HepG2 (cell line): ENCODE data around the gene LUC7L.

Experiments
- ATF3 ChIP-seq: sonication (generic); formaldehyde crosslinking; IDR thresholded peaks from 2 replicates; pipeline ENCODE4 v1.4.0; 2020; ENCODE audit warnings: missing genetic modification reagents
- BCL6 ChIP-seq: IDR thresholded peaks from 2 replicates; pipeline ENCODE4 v1.6.1; 2016; ENCODE audit warnings: missing genetic modification reagents, missing compliant biosample characterization
- CTCF ChIP-seq: sonication (generic); formaldehyde crosslinking; IDR thresholded peaks from 2 replicates; pipeline ENCODE4 v1.5.0; 2020; ENCODE audit warnings: mild to moderate bottlenecking, missing genetic modification reagents, moderate library complexity
- HDAC6 ChIP-seq: fragments of 200-600 bp; sonication (generic); IDR thresholded peaks from 2 replicates; pipeline ENCODE4 v1.7.0; 2017; ENCODE audit warnings: mild to moderate bottlenecking, antibody characterized with exemption, low read length, low read depth
- JUN ChIP-seq: sonication (generic); formaldehyde crosslinking; IDR thresholded peaks from 2 replicates; pipeline ENCODE4 v1.4.0; 2020; ENCODE audit warnings: mild to moderate bottlenecking, missing genetic modification reagents
- KDM1A ChIP-seq: IDR thresholded peaks from 2 replicates; pipeline ENCODE4 v1.6.1; 2016; ENCODE audit warnings: missing compliant biosample characterization
- MTA1 ChIP-seq: sonication (generic); formaldehyde crosslinking; IDR thresholded peaks from 2 replicates; pipeline ENCODE4 v1.4.0; 2020; ENCODE audit warnings: missing genetic modification reagents, mild to moderate bottlenecking, borderline replicate concordance
- PCBP2 ChIP-seq: fragments of 200-400 bp; formaldehyde crosslinking; optimal IDR thresholded peaks from 2 replicates; pipeline ENCODE3; 2018; ENCODE audit warnings: low read length, low read depth; ENCODE audit not compliant: poor library complexity, severe bottlenecking
- RBM22 ChIP-seq: fragments of 200-400 bp; formaldehyde crosslinking; optimal IDR thresholded peaks from 2 replicates; pipeline ENCODE3; 2017; ENCODE audit warnings: mild to moderate bottlenecking, low read length, moderate library complexity
- RNF2 ChIP-seq: fragments of 450-650 bp; conservative IDR thresholded peaks from 2 replicates; pipeline ENCODE4 v1.6.1; 2016; ENCODE audit warnings: low read depth
- THRA ChIP-seq: sonication (generic); formaldehyde crosslinking; IDR thresholded peaks from 2 replicates; pipeline ENCODE4 v1.4.0; 2020; ENCODE audit warnings: missing genetic modification reagents, borderline replicate concordance
- ZFP90 ChIP-seq: sonication (generic); formaldehyde crosslinking; IDR thresholded peaks from 2 replicates; pipeline ENCODE4 v1.8.0; 2022; ENCODE audit warnings: missing genetic modification reagents, mild to moderate bottlenecking, inconsistent platforms, borderline replicate concordance
- TF ChIP-seq, protein P1 (sequence below): sonication (generic); formaldehyde crosslinking; IDR thresholded peaks from 2 replicates; pipeline ENCODE4 v1.4.0; 2020; ENCODE audit warnings: missing genetic modification reagents, low read depth, mild to moderate bottlenecking, borderline replicate concordance
- TF ChIP-seq, protein P2 (sequence below): sonication (generic); formaldehyde crosslinking; IDR thresholded peaks from 2 replicates; pipeline ENCODE4 v1.5.0; 2020; ENCODE audit warnings: mild to moderate bottlenecking, missing genetic modification reagents, borderline replicate concordance

DNA sequence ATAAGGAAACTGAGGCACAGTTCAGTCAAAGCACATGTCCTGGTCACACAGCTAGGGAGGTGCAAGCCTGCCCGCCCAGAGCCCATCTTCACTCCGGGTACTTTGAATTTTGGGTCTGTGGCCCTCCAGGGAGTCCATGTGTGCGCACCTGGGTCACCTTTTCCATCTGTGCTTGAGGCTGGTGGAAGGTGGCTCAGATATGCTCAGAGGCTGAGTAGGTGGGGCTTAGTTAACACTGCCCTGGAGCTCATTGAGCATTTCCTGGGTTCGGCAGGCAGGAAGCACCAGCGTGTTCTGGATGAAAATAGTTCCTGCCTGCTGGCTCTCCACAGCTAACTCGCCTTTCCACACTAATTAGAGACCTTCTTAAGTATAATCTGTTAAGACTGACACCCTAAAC lies 24.6 kb upstream of the LUC7L start:
- TF ChIP-seq BCL6 (CRISPR knock-in tag) = no peak
- TF ChIP-seq, protein P1, sequence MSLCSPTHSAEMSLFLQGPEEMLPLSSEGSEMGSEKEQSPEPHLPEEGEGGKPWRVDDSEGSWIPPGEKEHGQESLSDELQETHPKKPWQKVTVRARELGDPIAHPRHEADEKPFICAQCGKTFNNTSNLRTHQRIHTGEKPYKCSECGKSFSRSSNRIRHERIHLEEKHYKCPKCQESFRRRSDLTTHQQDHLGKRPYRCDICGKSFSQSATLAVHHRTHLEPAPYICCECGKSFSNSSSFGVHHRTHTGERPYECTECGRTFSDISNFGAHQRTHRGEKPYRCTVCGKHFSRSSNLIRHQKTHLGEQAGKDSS (CRISPR knock-in tag) = no peak
- no peak for TF ChIP-seq RNF2
- TF ChIP-seq, protein P2, sequence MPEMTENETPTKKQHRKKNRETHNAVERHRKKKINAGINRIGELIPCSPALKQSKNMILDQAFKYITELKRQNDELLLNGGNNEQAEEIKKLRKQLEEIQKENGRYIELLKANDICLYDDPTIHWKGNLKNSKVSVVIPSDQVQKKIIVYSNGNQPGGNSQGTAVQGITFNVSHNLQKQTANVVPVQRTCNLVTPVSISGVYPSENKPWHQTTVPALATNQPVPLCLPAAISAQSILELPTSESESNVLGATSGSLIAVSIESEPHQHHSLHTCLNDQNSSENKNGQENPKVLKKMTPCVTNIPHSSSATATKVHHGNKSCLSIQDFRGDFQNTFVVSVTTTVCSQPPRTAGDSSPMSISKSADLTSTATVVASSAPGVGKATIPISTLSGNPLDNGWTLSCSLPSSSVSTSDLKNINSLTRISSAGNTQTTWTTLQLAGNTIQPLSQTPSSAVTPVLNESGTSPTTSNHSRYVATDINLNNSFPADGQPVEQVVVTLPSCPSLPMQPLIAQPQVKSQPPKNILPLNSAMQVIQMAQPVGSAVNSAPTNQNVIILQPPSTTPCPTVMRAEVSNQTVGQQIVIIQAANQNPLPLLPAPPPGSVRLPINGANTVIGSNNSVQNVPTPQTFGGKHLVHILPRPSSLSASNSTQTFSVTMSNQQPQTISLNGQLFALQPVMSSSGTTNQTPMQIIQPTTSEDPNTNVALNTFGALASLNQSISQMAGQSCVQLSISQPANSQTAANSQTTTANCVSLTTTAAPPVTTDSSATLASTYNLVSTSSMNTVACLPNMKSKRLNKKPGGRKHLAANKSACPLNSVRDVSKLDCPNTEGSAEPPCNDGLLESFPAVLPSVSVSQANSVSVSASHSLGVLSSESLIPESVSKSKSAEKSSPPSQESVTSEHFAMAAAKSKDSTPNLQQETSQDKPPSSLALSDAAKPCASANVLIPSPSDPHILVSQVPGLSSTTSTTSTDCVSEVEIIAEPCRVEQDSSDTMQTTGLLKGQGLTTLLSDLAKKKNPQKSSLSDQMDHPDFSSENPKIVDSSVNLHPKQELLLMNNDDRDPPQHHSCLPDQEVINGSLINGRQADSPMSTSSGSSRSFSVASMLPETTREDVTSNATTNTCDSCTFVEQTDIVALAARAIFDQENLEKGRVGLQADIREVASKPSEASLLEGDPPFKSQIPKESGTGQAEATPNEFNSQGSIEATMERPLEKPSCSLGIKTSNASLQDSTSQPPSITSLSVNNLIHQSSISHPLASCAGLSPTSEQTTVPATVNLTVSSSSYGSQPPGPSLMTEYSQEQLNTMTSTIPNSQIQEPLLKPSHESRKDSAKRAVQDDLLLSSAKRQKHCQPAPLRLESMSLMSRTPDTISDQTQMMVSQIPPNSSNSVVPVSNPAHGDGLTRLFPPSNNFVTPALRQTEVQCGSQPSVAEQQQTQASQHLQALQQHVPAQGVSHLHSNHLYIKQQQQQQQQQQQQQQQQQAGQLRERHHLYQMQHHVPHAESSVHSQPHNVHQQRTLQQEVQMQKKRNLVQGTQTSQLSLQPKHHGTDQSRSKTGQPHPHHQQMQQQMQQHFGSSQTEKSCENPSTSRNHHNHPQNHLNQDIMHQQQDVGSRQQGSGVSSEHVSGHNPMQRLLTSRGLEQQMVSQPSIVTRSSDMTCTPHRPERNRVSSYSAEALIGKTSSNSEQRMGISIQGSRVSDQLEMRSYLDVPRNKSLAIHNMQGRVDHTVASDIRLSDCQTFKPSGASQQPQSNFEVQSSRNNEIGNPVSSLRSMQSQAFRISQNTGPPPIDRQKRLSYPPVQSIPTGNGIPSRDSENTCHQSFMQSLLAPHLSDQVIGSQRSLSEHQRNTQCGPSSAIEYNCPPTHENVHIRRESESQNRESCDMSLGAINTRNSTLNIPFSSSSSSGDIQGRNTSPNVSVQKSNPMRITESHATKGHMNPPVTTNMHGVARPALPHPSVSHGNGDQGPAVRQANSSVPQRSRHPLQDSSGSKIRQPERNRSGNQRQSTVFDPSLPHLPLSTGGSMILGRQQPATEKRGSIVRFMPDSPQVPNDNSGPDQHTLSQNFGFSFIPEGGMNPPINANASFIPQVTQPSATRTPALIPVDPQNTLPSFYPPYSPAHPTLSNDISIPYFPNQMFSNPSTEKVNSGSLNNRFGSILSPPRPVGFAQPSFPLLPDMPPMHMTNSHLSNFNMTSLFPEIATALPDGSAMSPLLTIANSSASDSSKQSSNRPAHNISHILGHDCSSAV (CRISPR knock-in tag) = no peak
- TF ChIP-seq MTA1 (CRISPR knock-in tag) = no peak
- no peak for TF ChIP-seq JUN (CRISPR knock-in tag)
- TF ChIP-seq HDAC6 = no peak
- TF ChIP-seq RBM22 = no peak
- TF ChIP-seq ATF3 (CRISPR knock-in tag) = no peak
- TF ChIP-seq CTCF (CRISPR knock-in tag) = no peak
- no peak for TF ChIP-seq KDM1A
- no peak for TF ChIP-seq ZFP90 (CRISPR knock-in tag)
- no peak for TF ChIP-seq THRA (CRISPR knock-in tag)
- TF ChIP-seq PCBP2 = no peak
